Endothelial cell of hepatic sinusoid (primary cell): ENCODE measurements around the gene IQGAP1.

Experiments
- in situ Hi-C: cut with HindIII; loops from 2 replicates; pipeline ENCODE4 v1.10.0; 2017; ENCODE audit warnings: low sequenced_read_pairs

The IQGAP1 gene

GRCh38 chr15:90432253-90432652, 44.2 kb downstream of the IQGAP1 start:
- in situ Hi-C loops: no loop called here

GRCh38 chr15:90435652-90436337, 47.8 kb downstream of the IQGAP1 start:
- in situ Hi-C loops: no loop called here

DNA sequence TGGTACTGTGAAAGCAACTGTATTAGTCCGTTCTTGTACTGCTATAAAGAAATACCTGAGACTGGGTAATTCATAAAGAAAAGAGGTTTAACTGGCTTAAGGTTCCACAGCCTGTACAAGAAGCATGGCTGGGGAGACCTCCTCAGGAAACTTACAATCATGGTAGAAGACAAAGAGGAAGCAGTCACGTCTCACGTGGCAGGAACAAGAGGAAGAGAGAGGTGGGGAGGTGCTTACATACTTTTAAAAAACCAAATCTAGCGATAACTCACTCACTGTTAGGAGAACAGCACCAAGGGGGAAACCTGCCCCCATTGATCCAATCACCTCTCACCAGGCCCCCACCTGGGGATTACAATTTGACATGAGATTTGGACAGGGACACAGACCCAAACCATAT, 48.9 kb downstream of the IQGAP1 start:
- in situ Hi-C loops: no loop called here

DNA sequence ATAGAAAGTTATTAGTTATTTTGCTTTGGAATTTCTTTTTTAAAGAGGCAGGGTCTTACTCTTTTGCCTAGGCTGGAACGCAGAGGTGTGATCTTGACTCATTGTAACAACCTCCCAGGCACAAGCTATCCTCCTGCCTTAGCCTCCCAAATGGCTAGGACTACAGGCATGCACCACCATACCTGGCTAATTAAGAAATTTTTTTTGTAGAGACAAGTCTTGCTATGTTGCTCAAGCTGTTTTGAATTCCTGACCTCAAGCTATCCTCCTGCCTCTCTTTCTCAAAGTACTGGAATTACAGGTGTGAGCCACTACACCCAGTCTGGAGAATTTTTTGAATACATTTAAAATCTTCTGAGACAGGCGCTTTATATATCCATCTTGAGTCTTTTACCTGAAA, 49.5 kb downstream of the IQGAP1 start:
- in situ Hi-C loops: no loop called here

- in situ Hi-C loops: no loop called here
Observed at GRCh38 chr15:90439946-90440345, 51.9 kb downstream of the IQGAP1 start.

DNA sequence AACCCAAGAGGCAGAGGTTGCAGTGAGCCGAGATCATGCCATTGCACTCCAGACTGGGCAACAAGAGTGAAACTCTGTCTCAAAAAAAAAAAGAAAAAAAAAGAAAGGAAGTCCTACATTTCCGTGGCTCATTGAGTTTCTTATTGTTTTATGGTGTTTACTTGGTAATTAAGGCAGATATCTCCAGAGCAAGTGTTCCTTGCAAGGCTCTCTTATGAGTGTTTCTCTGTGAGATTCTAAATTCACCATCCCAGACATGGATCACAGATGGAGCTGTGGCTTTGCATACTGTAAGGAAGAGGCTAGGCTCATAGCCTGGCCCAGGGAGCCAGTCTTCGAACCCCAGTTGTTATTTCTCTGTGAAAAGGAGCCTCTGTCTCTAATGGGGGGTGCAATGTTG, 53.0 kb downstream of the IQGAP1 start:
- in situ Hi-C loops: no loop called here

- in situ Hi-C loops: no loop called here
Observed at GRCh38 chr15:90442423-90442822, 54.4 kb downstream of the IQGAP1 start.

DNA sequence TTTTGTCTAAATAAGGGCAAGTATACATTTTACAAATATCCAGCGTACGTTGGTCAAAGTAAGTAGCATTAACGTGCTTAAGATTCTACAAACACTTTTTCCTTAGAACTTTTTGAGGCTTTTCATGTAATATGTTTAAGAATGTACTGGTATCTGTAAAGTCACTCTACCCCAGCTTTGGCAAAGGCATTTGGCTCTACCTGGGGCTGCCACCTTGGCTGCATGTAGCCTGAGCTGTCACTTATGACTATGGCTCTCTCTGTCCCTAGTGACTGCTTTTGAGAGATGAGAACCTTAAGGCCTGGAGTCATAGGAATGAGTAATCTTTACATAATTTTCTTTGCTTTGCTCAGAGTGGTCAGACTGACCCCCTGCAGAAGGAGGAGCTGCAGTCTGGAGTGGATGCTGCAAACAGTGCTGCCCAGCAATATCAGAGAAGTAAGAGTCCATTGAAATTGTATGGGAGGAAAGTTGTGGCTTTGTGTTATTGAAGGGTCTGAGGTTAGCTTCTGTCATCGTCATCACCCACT, 61.2 kb downstream of the IQGAP1 start:
- in situ Hi-C loops: no loop called here

GRCh38 chr15:90451053-90451850, 63.2 kb downstream of the IQGAP1 start:
- in situ Hi-C loops: loop anchor here (5.0 kb wide), 1 partner anchor 36 kb away; no protein-coding TSS in a partner anchor

DNA sequence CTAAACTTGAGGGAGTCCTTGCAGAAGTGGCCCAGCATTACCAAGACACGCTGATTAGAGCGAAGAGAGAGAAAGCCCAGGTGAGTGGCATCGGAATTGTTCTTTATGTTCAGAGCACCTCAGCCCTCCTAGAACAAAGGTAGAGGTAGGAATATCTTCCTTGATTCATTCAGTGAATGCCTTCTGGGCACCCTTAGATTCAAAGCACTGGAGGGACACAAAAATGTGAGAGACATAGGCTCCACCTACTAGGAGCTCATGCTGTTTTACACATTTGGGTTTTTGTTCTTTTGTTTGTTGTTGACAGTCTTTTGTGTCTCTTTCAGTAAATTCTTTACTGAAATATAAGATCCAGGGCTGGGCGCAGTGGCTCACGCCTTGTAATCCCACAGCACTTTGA, 68.2 kb downstream of the IQGAP1 start:
- in situ Hi-C loops: loop anchor here (5.0 kb wide), 2 partner anchors 49 to 74 kb away; no protein-coding TSS in a partner anchor

DNA sequence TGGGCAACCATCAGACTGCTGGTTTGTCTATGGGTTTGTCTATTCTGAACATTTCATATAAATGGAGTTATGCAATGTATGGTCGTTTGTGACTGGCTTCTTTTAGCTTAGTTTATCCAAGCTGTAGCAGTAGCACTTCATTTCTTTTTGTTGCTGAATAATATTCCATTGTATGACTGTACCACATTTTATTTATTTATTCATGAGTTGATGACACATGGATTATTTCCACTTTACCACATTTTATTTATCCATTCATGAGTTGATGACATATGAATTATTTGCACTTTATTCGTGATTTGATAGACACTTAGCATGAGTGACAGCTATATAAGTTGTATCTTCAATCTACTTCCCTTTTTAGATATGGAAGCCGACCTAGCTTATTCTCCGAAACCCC, 70.0 kb downstream of the IQGAP1 start:
- in situ Hi-C loops: loop anchor here (5.0 kb wide), 2 partner anchors 51 to 76 kb away; no protein-coding TSS in a partner anchor

GRCh38 chr15:90459368-90459767, 71.3 kb downstream of the IQGAP1 start:
- in situ Hi-C loops: loop anchor here (5.0 kb wide), 2 partner anchors 52 to 77 kb away; no protein-coding TSS in a partner anchor

GRCh38 chr15:90460142-90460824, 72.2 kb downstream of the IQGAP1 start:
- in situ Hi-C loops: no loop called here

DNA sequence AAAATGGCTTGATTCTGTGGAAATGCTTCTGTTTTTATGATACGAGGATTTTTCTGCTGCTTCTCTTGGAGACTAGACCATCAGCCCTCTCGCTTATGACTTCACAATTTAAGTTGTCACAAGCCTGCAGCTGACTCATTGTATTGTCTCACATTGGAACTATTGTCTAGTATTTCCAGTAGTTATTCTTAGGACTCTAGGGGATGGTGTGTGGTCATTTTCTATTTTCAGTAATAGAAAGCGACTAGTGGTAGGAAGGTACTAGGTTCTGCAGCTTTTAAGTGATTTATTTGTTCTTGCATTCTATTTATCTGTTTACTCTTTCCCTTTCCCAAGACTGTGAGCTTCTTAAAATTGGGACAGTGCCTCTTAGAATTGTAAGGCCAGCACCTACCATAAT, 75.3 kb downstream of the IQGAP1 start:
- in situ Hi-C loops: no loop called here

DNA sequence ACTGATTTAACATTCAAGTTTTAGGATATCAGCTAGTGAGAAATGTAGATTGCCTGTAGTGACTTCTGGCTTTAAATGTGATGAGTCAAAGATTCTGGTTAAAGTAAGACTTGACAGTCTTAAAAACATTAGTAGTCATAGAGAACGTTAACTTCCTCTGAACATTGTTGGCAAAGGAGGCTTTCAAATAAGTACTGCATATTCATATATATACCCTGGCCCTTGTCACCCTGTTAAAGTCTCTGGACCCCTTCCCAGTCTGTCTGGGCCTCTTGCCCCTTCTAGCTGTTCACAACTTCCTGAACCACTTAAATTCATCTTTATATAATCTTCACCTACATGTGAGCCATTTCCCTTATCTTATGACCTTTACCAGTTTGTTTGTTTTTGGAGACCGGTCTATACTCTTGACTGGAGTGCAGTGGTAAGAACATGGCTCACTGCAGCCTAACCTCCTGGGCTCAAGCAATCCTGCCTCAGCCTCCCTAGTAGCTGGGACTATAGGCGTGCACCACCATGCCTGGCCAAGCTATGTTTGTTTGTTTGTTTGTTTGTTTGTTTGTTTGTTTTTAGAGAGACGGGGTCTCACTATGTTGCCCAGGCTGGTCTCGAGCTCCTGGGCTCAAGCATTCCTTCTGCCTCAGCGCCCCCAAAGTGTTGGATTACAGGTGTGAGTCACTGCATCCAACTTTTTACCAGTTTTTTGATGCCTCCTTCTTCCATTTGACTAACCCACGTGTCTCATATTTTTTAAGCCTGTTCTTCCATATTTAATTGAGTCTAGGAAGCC, 77.3 kb downstream of the IQGAP1 start:
- in situ Hi-C loops: no loop called here

DNA sequence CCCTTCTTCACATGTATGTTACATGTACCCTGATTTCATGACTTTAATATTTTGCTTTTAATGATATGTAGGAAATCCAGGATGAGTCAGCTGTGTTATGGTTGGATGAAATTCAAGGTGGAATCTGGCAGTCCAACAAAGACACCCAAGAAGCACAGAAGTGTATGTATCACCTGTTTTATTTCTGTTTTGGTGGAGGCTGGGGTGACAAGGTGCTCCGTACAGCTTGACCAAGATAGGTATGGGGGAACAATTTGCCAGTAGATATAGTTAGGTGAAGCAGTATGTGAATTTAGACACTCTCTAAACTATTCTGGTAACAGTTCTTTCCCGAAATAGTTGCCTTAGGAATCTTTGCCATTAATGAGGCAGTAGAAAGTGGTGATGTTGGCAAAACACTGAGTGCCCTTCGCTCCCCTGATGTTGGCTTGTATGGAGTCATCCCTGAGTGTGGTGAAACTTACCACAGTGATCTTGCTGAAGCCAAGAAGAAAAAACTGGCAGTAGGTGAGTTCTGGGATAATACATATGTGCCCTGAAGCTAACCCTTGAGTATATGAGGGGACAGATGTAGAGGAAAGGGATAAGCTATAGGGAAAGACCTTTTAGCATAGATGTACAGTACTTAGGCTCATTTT, 78.0 kb downstream of the IQGAP1 start:
- in situ Hi-C loops: no loop called here

DNA sequence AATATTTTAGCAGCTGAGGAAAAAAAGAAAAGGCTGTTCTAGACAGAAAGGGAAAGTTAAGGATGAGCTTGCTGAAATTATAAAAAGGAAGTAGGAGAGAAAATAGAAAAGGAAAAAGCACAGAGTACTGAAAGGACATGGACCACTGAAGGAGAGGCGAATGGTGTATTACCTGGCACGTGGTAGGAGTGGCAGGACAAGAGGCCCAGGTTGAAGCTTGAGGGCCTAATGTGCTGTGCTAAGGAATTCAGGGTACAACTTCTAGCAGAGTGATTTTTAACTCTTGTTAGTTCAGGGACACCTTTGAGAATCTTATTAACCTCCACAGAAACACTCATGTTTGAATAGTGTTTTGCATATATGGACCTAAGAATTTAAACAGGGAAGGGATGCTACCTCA, 81.7 kb downstream of the IQGAP1 start:
- in situ Hi-C loops: no loop called here

- in situ Hi-C loops: no loop called here
Observed at GRCh38 chr15:90470453-90470852, 82.4 kb downstream of the IQGAP1 start.

DNA sequence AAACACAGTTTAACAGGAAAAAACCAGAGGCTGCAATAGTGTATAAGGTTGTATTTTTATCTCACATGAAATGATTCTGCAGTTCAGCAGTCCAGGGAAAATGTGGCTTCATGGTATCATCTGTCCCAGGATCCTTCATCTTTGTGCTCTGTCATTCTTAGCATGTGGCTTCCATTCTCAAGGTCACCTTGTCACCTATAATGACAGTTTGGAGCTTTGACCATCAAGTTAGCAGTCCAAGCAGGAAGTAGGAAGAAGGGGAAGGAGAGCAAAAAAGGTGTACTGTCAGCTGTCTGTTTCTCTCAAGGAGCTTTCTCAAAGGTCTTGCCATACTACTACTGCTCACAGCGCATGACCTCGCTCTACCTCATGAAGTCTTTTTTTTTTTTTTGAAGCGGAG, 83.1 kb downstream of the IQGAP1 start:
- in situ Hi-C loops: no loop called here

GRCh38 chr15:90471769-90472168, 83.7 kb downstream of the IQGAP1 start:
- in situ Hi-C loops: no loop called here
